HepG2 (cell line): ENCODE measurements around the gene ATN1. TPM values are rescaled to one million over a fixed set of nuclear protein-coding genes. Genes with fewer than 3 reads are reported as not detected.

ENCODE experiments used
- ATM ChIP-seq: fragments of 450-650 bp; IDR thresholded peaks from 2 replicates; pipeline ENCODE4 v1.7.1; 2017; ENCODE audit warnings: mild to moderate bottlenecking, borderline replicate concordance
- ESRRA ChIP-seq: sonication (generic); formaldehyde crosslinking; IDR thresholded peaks from 2 replicates; pipeline ENCODE4 v1.5.1; 2020; ENCODE audit warnings: mild to moderate bottlenecking, low read depth, missing genetic modification reagents
- GFI1 ChIP-seq: sonication (generic); formaldehyde crosslinking; IDR thresholded peaks from 2 replicates; pipeline ENCODE4 v1.5.0; 2020; ENCODE audit warnings: missing genetic modification reagents, mild to moderate bottlenecking, borderline replicate concordance
- JUND ChIP-seq: sonication (generic); formaldehyde crosslinking; IDR thresholded peaks from 2 replicates; pipeline ENCODE4 v1.8.0; 2022; ENCODE audit warnings: mild to moderate bottlenecking, missing genetic modification reagents
- KDM5B ChIP-seq: sonication (generic); formaldehyde crosslinking; IDR thresholded peaks from 2 replicates; pipeline ENCODE4 v1.4.0; 2020; ENCODE audit warnings: missing genetic modification reagents, mild to moderate bottlenecking, borderline replicate concordance
- KLF12 ChIP-seq: sonication (generic); formaldehyde crosslinking; IDR thresholded peaks from 2 replicates; pipeline ENCODE4 v1.4.0; 2020; ENCODE audit warnings: missing genetic modification reagents, borderline replicate concordance
- MAFK ChIP-seq, 2 experiments: IDR thresholded peaks in 1 of 2; conservative IDR thresholded peaks in 1 of 2; 2 replicates each; pipeline ENCODE4 v1.6.1; 2011; ENCODE audit warnings: improper control_type of control experiment in 2 of 2, low read length in 2 of 2
- PAWR ChIP-seq: sonication (generic); formaldehyde crosslinking; IDR thresholded peaks from 2 replicates; pipeline ENCODE4 v1.4.0; 2020; ENCODE audit warnings: missing genetic modification reagents, mild to moderate bottlenecking, borderline replicate concordance
- RNF219 ChIP-seq: sonication (generic); formaldehyde crosslinking; IDR thresholded peaks from 2 replicates; pipeline ENCODE4 v1.5.0; 2020; ENCODE audit warnings: mild to moderate bottlenecking, missing genetic modification reagents
- ZFP37 ChIP-seq: sonication (generic); formaldehyde crosslinking; IDR thresholded peaks from 2 replicates; pipeline ENCODE4 v1.4.0; 2020; ENCODE audit warnings: missing genetic modification reagents, borderline replicate concordance
- ZNF281 ChIP-seq: sonication (generic); formaldehyde crosslinking; IDR thresholded peaks from 2 replicates; pipeline ENCODE4 v1.4.0; 2020; ENCODE audit warnings: missing genetic modification reagents, borderline replicate concordance
- ZNF574 ChIP-seq: sonication (generic); formaldehyde crosslinking; IDR thresholded peaks from 2 replicates; pipeline ENCODE4 v1.4.0; 2020; ENCODE audit warnings: missing genetic modification reagents
- ZNF639 ChIP-seq: conservative IDR thresholded peaks from 2 replicates; pipeline ENCODE4 v1.6.1; 2018; ENCODE audit warnings: missing genetic modification reagents
- ZNF691 ChIP-seq: sonication (generic); formaldehyde crosslinking; IDR thresholded peaks from 2 replicates; pipeline ENCODE4 v1.4.0; 2020; ENCODE audit warnings: missing genetic modification reagents, low read depth, mild to moderate bottlenecking, borderline replicate concordance
- ZNF772 ChIP-seq: sonication (generic); formaldehyde crosslinking; IDR thresholded peaks from 2 replicates; pipeline ENCODE4 v1.5.0; 2020; ENCODE audit warnings: mild to moderate bottlenecking, missing genetic modification reagents
- ZNF841 ChIP-seq: sonication (generic); formaldehyde crosslinking; IDR thresholded peaks from 2 replicates; pipeline ENCODE4 v1.8.1; 2023; ENCODE audit warnings: missing genetic modification reagents, borderline replicate concordance
- polyA plus RNA-seq, 8 experiments: library from polyadenylated mRNA; depleted of rRNA in 3 of 8; stranded (reverse) in 7 of 8; unstranded in 1 of 8; fragments of >200 nt; fragmentation: Illumina TruSeq in 4 of 8; extraction: Trizol in 4 of 8; gene quantifications; 2 replicates each; pipeline versions ENCODE4 v1.2.1 to v1.2.3, GENCODE V29; 2011 to 2016; ENCODE audit warnings: low read depth in 4 of 8, missing spikeins in 1 of 8, mixed read lengths in 1 of 8; ENCODE audit not compliant: insufficient read depth in 1 of 8
- total RNA-seq, 5 experiments: library from RNA; depleted of rRNA; stranded (reverse); fragments of >200 nt; fragmentation: Illumina TruSeq; extraction: Trizol; gene quantifications; 2 replicates each; pipeline ENCODE4 v1.2.3, GENCODE V29; 2016; ENCODE audit warnings: low read depth in 1 of 5

The ATN1 gene
- total and polyA plus RNA-seq, 2 of the 13 experiments (the other 11 are each of a cell fraction or from before 2014, with no cell fraction given), result 2.1 to 8.6 TPM

- peak; percentile 95 for TF ChIP-seq GFI1 (CRISPR knock-in tag)
- no peak for TF ChIP-seq ZNF639 (CRISPR knock-in tag)
- peak; percentile 81; the same call in 1 of the 2 replicates for TF ChIP-seq ZNF772
- no peak for TF ChIP-seq ATM
- TF ChIP-seq JUND (CRISPR knock-in tag), result no peak
- peak in 1 of 2 experiments; percentile 23; a peak in 3 of 4 replicates for TF ChIP-seq MAFK (conservative IDR thresholded peaks at IDR 0.05 in 1 of 2, IDR thresholded peaks at IDR 0.05 in 1 of 2; ENCODE audit: low read length in 2 of 2)
- TF ChIP-seq ESRRA (CRISPR knock-in tag), result no peak
- TF ChIP-seq KDM5B (CRISPR knock-in tag), result no peak
- no peak for TF ChIP-seq PAWR
- peak; percentile 72; the same call in 1 of the 2 replicates for TF ChIP-seq ZNF281
- TF ChIP-seq ZFP37 (CRISPR knock-in tag), result 0 out of 2 replicates have a peak, but pooled peaks have one; percentile 28
- peak; percentile 38; the same call in 1 of the 2 replicates for TF ChIP-seq ZNF691 (CRISPR knock-in tag)
- no peak for TF ChIP-seq ZNF841
- TF ChIP-seq KLF12, result no peak
- TF ChIP-seq ZNF574 (CRISPR knock-in tag), result peak; percentile 40; the same call in 1 of the 2 replicates
- TF ChIP-seq RNF219 (CRISPR knock-in tag), result no peak
These were observed 53.6 kb downstream of the ATN1 start (continued) for GRCh38 chr12:6981152-6982052.
